TTC549 (cell line): ENCODE results near the gene CEP44.
"Not testable (repeated sequence)": the region's sequence is repeated elsewhere in the genome, so short reads cannot be mapped to it uniquely, and the experiment has no call there.

Experiments used
- FAIRE-seq: peaks from 2 replicates; lab custom pipeline; 2012; peaks lifted over from hg19 to GRCh38; lab: Jason Lieb, UNC

CEP44 gene

GRCh38 chr4:174324725-174325124 lies 41.0 kb downstream of the CEP44 start:
- FAIRE-seq = no peak

GRCh38 chr4:174332741-174333493 lies 49.2 kb downstream of the CEP44 start:
- no peak for FAIRE-seq

GRCh38 chr4:174334628-174335027 lies 50.9 kb downstream of the CEP44 start:
- no peak for FAIRE-seq

- FAIRE-seq = no peak
These were observed 57.0 kb downstream of the CEP44 start for GRCh38 chr4:174340714-174341113.

GRCh38 chr4:174349156-174349555 lies 65.4 kb downstream of the CEP44 start:
- FAIRE-seq = no peak

- FAIRE-seq = no peak
These were observed 68.5 kb downstream of the CEP44 start for GRCh38 chr4:174352061-174352819.

GRCh38 chr4:174357321-174357720 lies 73.6 kb downstream of the CEP44 start:
- no peak for FAIRE-seq

- no peak for FAIRE-seq
These were observed 74.7 kb downstream of the CEP44 start for GRCh38 chr4:174358410-174358809.

GRCh38 chr4:174358829-174359228 lies 75.1 kb downstream of the CEP44 start:
- FAIRE-seq = no peak

GRCh38 chr4:174362340-174362739 lies 78.6 kb downstream of the CEP44 start:
- FAIRE-seq = no peak

- FAIRE-seq = not testable (repeated sequence)
These were observed 80.1 kb downstream of the CEP44 start for GRCh38 chr4:174363782-174364181.

- FAIRE-seq = peak; percentile 98
These were observed 81.4 kb downstream of the CEP44 start for GRCh38 chr4:174365018-174365587.

GRCh38 chr4:174369985-174370384 lies 86.3 kb downstream of the CEP44 start:
- no peak for FAIRE-seq

- no peak for FAIRE-seq
These were observed 90.1 kb downstream of the CEP44 start for GRCh38 chr4:174373821-174374220.

GRCh38 chr4:174375422-174375821 lies 91.7 kb downstream of the CEP44 start:
- FAIRE-seq = no peak

GRCh38 chr4:174377613-174378012 lies 93.9 kb downstream of the CEP44 start:
- no peak for FAIRE-seq

GRCh38 chr4:174378951-174379350 lies 95.2 kb downstream of the CEP44 start:
- no peak for FAIRE-seq

- not testable (repeated sequence) for FAIRE-seq
These were observed 96.5 kb downstream of the CEP44 start for GRCh38 chr4:174380206-174380605.

- no peak for FAIRE-seq
These were observed 97.2 kb downstream of the CEP44 start for GRCh38 chr4:174380699-174381439.

GRCh38 chr4:174381440-174381800 lies 97.7 kb downstream of the CEP44 start:
- FAIRE-seq = no peak
